Measurements from ENCODE around the gene NEMP1.

The NEMP1 gene

GRCh38 chr12:57107456-57108155 is 29.0 kb upstream of the NEMP1 start:
- no peak for DNase-seq

DNA sequence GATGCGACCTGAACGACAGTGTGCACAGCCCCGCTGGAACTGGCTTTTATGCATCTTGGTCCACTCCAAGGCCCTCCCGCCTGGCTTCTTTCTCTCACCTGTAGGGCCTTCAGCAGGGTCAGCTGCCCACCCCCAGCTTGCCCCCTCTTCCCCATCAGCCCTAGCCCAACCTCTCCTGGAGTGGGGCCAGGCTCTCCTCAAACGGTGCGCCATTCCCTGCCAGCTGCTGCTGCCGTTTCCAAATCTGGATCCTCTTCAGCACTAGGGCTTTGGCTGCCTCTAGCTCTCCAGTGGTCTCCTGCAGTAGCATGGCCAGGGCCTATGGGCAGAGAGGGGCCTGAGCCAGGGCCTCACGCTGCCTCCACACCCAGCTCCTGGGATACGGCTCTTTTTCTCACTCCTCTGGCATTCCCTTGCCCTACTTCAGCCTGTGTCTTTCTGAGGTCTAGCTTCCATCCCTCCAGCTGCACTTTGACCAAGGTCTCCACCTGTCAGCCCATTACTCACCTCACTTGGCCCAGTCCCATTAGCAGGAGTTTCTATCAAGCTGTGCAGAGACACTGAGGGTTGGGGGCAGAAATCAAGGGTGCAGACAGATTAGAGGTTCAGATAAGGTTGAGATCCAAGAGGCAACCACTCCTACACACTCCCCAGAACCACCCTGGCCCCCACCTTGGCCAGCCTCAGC is 27.6 kb upstream of the NEMP1 start:
- no peak for DNase-seq

- no peak for DNase-seq
Observed at GRCh38 chr12:57105011-57105753, 26.6 kb upstream of the NEMP1 start.

DNA sequence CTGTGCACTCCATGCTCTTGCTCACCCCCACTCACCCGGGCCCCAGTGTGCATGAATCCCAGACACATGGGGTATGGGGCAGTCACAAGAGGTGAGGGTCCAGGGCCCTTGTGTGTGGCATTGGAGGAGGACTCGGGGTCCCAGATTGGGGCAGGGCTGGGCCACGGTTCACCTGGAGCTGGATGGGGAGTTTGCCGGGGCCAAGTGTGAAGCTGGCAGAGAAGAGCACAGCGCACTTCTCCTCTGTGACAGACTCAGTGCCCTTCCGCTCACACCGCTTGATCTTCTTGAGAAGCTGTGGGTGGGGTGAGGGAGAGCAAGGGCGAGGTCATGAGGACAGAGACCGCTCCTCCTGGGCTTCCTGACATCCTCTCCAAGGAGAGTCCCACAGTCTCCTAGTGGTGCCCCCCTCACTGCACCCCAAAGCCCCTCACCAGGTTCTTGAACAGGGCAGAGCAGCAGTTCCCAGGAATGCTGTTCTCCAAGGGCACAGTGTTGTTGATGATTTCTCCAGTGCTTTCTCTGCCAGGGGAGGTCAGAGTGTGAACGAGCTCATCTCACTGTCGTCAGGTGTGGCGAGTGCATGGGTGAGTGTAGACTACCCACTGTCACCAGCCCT is 25.8 kb upstream of the NEMP1 start:
- no peak for DNase-seq

GRCh38 chr12:57103856-57104255 is 25.3 kb upstream of the NEMP1 start:
- DNase-seq: no peak

DNA sequence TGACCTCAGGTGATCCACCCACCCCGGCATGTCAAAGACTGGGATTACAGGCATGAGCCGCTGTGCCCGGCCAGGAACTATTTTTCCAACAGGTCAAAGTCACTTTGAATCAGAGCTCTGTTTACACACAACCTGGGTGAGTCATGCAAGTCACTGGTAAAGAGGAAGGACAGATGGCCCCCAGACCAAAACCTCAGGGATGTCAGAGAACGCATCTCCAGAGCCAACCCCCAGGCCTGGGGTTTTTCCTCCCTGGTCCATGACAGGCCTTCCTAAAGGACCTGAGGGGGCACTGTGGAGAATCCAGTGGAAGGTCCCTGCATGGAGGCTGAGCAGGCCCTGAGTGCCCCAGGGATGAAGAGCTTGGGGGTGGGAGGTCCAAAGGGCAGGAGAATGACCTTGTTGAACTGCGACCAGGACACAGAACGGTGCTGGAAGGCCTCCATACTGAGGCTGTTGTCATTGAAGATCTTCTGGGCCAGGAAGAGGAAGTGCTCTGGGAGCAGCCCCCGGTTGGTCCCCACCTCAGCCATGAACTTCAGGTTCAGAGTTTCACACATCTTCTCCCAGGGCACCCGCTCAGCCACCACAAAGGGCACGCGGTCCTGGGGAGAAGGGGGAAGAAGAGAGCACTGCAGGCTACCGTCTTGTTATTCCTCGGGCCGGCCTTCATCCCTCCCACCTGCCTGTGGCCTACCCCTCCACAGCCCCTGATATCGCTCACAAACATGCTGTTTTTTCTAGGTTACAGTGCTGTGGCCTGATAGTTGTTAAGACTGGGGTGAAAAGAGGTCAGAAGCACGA is 23.5 kb upstream of the NEMP1 start:
- no peak for DNase-seq

DNA sequence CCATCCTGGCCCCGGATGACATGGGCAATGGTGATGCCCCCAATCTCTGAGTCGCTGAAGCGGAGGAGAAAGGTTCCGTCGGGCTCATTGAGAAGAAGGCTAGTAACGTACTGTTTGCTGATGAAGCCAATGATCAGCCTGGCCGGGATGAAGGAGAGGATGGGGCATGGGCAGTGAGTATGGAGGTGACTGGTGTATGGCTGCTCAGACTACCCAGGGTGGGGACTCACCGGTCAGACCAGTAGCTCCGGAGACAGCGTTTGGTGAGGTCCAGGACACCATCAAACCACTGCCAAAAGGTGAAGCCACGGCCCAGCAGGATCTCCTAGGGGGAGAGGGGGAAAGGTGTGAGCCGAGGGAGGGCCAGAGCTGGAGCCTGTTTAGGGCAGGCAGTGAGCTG is 21.2 kb upstream of the NEMP1 start:
- DNase-seq: no peak

GRCh38 chr12:57099047-57099714 is 20.6 kb upstream of the NEMP1 start:
- DNase-seq: no peak

- DNase-seq: no peak
Observed at GRCh38 chr12:57098546-57098945, 20.0 kb upstream of the NEMP1 start.

GRCh38 chr12:57097554-57097835 is 18.9 kb upstream of the NEMP1 start:
- DNase-seq: no peak

- DNase-seq: no peak
Observed at GRCh38 chr12:57096748-57097553, 18.4 kb upstream of the NEMP1 start.

- DNase-seq: no peak
Observed at GRCh38 chr12:57096099-57096572, 17.5 kb upstream of the NEMP1 start.

- no peak for DNase-seq
Observed at GRCh38 chr12:57095440-57095839, 16.8 kb upstream of the NEMP1 start.

GRCh38 chr12:57094208-57095160 is 15.9 kb upstream of the NEMP1 start:
- DNase-seq: no peak

DNA sequence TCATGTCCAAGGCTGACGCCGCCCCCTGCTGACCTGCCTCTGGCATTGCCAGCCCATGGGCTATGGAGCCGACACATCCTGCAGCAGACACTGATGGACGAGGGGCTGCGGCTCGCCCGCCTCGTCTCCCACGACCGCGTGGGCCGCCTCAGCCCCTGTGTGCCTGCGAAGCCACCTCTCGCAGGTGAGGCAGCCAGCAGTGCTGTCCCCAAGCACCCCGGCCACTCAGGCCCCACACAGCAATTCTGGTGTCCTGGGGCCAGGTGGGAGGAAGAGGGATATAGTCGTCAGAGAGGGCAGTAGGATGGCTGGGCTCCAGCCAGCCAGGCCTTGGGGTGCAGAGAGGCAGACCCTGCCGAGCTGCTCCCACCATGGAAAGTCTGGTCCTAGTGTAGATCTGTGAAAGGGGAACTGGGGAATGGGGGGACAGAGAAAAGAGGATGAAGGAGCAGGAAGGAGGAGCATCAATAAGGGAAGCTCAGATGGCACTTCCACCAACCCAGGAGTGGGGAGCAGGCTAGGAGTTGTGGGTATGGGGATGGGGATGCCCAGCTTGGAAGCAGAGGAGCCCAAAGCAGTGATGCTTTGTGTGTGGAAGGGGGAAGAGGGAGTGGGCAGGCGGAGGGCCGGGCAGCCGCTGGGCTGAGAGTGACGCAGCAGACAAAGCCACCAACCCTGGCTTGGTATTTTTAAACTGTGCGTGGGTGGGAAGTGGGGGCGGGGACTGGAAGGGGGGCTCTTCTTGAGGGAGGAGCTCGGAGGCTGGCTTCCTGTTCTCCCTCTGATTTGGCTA is 15.0 kb upstream of the NEMP1 start:
- DNase-seq: no peak

DNA sequence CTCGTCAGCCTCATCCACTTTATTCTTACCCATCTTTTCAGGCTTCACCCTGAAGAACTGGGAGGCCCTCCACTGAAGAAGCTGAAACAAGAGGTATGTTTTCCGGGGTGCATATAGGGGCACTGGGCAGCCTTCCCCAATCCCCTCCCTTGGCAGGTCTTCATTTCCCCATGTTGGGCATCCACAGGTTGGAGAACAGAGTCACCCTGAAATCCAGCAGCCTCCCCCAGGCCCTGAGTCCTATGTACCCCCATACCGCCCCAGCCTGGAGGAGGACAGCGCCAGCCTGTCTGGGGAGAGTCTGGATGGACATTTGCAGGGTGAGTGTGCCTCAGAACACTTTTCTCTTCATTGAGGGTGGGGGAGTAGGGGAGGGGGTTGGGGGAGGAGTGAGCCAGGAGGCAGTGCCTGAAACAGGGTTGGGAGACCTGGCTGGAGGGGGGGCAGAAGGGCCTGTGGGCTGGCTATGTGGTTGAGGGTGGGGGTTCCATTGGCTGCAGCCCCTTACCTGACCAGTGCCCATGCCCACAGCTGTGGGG is 14.4 kb upstream of the NEMP1 start:
- no peak for DNase-seq

DNA sequence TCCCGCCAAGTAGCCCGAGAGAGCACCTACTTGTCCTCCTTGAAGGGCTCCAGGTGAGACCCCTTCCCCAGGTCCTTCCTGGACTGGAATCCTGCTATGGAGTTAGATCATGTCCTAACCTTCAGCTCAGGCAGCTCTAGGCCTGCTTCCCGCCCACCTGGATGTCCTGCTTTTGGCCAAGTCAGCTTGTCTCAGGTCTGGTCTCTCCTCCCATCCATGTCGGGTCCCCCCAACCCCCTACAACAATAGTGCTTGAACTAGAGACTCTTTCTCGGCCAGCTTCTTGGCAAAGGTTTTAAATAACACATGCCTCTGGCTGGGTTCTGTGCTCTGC is 13.9 kb upstream of the NEMP1 start:
- no peak for DNase-seq

- DNase-seq: no peak
Observed at GRCh38 chr12:57091638-57092528, 13.3 kb upstream of the NEMP1 start.
